Measurements from ENCODE around the gene SPEM1.
"Not testable (repeated sequence)": the region's sequence is repeated elsewhere in the genome, so short reads cannot be mapped to it uniquely, and the experiment has no call there.

SPEM1 gene

DNA sequence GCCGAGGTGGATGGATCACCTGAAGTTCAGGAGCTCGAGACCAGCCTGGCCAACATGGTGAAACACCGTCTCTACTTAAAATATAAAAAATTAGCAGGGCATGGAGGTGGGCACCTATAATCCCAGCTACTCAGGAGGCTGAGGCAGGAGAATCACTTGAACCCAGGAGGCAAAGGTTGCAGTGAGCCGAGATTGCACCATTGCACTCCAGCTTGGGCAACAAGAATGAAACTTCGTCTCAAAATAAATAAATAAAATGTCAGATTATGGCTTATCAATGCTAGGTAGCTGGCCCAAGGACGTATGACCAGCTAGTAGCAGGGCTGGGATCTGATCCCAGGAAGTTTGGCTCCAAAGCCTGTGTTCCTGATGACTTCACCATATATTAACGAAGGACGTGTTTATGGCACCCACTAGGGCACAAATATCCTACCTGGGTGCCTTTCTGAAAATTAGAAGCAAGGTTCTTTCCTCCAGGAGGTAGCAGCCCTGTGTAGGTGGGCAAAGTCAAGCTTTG is 50.4 kb downstream of the SPEM1 start:
- not testable (repeated sequence) for DNase-seq (ENCODE audit: low read depth)
